GM18517 (cell line): ENCODE data around the gene TMEM220.
"Not testable (repeated sequence)": the region's sequence is repeated elsewhere in the genome, so short reads cannot be mapped to it uniquely, and the experiment has no call there.

Experiments used
- ATAC-seq: cut with Tn5 transposase; IDR thresholded peaks from one replicate; pipeline ENCODE4 v1.9.1; 2021; ENCODE audit warnings: mild to moderate bottlenecking, moderate library complexity; ENCODE audit not compliant: unreplicated experiment

Gene TMEM220

DNA sequence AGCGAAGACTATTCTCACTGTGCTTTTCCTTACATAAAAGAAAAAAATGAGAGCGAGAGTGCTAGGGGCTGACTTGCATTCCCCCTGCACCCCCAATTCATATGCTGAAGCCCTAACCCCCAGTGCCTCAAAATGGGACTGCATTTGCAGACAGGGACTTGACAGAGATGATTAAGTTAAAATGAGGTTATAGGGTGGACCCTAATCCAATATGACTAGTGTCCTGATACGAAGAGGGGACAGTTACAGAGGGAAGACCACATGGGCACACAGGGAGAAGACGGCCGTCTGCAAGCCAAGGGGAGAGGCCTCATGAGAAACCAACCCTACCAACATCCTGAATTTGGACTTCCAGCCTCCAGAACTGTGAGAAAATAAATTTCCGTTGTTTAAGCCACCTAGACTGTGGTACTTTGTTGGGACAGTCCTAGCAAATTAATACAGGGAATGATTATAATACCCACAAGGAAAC, 1.6 kb upstream of the TMEM220 start:
- ATAC-seq = no peak

DNA sequence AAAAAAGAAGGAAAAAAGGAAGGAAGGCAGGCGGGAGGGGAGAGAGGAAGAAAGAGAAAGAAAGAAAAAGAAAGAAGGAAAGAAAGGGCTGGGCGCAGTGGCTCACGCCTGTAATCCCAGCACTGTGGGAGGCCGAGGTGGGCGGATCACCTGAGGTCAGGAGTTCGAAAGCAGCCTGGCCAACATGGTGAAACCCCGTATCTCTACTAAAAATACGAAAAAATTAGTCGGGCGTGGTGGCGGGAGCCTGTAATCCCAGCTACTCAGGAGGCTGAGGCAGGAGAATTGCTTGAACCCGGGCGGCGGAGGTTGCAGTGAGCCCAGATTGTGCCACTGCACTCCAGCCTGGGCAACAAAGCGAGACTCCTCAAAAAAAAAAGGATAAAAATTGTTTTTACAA, 424 bp upstream of the TMEM220 start:
- ATAC-seq = not testable (repeated sequence)

DNA sequence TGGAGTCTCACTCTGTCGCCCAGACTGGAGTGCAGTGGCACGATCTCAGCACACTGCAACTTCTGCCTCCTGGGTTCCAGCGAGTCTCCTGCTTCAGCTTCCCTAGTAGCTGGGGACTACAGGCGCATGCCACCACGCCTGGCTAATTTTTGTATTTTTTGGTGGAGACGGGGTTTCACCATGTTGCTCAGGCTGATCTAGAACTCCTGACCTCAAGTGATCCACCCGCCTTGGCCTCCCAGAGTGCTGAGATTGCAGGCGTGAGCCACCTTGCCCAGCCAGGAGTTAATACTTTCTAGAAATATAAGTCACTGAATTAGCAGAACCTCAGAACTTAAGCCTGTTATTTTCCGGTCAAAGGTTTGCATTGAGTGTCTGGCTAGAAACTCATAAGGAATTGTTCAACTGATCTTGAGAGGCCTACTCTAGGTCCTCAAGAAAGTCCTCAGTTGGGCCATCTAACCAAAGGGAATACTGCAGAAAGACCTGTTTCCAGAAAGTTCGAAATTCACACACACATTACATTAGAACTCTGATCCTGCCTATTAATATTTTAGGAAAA, 1.4 kb downstream of the TMEM220 start:
- no peak for ATAC-seq

DNA sequence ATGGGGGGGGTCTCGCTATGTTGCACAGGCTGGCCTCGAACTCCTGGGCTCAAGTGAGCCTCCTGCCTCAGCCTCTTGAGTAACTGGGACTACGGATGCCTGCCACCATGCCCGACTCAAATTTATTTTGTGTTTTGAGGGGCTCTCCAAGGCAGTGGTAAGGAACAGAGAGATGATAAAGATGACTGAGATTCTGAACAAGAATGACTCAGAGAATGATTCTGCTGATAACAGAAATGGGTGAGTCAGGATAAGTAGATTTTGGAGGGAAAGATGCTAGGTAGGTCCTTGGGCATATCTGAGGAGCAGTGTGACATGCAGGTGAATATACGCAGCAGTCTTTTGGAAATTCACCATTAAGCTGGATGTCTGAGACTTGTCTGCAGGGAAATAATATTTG, 2.6 kb downstream of the TMEM220 start:
- no peak for ATAC-seq

- ATAC-seq = no peak
Observed at GRCh38 chr17:10726196-10726595, 3.6 kb downstream of the TMEM220 start.

- ATAC-seq = no peak
Observed at GRCh38 chr17:10725262-10725661, 4.6 kb downstream of the TMEM220 start.

DNA sequence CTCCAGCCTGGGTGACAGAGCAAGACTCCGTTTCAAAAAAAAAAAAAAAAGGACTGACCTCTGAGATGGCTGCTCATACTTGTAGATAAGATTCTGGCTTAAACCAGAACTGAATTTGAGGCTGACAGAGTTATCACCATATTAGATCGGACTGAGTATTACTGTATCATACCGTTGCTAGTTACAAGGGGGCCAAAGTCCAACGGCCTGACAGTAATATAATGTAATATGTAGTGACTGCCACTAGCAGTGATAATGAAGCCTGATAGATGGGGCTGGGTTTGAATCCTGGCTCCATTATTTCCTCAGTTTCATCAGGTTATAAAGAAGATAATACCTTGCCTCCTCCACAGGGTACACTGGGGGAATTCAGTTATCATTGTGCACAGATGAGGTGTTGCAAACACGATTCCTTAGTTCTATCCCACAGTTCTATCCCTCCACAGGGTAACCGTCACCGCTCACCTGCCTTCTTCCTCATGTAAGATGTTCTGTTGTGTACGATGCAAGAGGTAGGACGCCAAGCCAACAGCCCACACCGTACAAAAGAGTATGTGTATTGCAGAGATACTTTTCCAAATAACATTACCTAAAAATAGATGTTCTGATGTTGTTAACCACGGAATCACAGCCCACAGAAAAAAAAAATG, 5.2 kb downstream of the TMEM220 start:
- ATAC-seq = no peak

DNA sequence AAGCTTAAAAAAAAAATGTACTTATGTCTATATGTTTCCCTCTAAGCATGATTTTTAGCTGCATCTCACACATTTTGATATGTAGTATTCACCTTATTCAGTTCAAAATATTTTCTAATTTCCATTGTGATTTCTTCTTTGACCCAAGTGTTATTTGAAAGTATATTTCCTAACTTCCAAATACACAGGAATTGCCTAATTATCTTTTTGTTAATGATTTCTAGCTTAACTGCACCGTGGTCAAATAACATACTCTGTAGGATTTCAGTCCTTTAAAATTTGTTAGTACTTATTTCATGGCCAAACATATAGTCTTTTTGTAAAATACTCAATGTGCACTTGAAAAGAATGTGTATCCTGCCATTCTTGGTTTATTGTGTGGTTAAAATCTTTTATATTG, 11.3 kb downstream of the TMEM220 start:
- ATAC-seq = no peak

DNA sequence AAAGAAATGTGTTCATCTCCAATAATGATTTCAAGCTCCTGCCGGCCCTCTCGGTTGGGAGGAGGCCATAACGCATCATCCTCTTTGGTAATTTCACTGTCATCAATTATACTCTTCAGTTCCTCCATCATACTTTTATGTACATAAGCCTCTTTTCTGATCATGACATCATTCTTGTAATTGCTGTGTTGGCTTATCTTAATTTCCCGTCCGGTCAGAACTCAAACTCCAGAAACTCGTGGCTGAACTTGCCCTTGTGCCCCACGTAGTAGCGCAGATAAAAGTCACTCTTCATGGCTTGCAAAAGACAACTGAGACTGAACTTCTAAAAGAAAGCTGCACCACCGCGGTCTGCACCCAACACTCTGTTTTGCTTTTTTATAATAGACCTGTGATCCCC, 13.6 kb downstream of the TMEM220 start:
- no peak for ATAC-seq

DNA sequence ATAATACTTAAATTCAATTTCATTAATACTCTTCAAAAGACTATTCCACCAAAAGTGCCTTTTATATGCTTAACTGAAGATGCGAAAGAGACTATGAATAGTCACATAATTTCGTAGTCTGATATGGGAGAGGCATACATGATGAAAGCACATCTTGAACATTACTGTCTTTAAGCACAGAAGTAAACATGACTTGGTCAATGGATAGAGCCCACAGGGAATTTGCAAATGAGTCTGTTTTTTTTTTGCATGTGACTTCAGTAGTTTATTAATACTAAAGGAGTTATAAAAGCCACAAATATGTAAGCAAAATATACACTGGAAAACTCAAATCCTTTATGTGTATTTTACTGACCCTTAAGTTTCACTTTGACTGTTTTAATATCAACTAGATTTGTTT, 16.5 kb downstream of the TMEM220 start:
- no peak for ATAC-seq

GRCh38 chr17:10705727-10706126, 24.1 kb downstream of the TMEM220 start:
- no peak for ATAC-seq

DNA sequence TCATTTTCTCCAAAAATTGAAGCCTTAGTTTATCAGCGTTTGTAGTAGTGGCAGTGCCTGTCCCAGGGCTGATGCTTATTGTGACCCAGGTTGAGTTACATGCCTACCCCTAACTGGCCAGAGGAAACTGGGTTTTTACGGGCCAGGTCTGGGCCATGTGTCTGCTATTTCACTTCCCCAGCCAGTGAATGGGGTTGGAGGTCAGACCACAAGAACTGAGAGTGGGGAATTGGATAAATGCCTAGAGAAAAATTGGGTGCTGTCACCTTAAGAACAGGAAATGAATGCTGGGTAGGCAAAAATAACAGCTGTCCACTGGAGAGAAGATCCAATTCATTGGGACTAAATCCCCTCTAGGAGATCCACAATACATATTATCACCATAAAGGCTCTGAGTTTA, 27.2 kb downstream of the TMEM220 start:
- ATAC-seq = no peak

- no peak for ATAC-seq
Observed at GRCh38 chr17:10699856-10700255, 30.0 kb downstream of the TMEM220 start.

- ATAC-seq = no peak
Observed at GRCh38 chr17:10698096-10698818, 31.6 kb downstream of the TMEM220 start.

DNA sequence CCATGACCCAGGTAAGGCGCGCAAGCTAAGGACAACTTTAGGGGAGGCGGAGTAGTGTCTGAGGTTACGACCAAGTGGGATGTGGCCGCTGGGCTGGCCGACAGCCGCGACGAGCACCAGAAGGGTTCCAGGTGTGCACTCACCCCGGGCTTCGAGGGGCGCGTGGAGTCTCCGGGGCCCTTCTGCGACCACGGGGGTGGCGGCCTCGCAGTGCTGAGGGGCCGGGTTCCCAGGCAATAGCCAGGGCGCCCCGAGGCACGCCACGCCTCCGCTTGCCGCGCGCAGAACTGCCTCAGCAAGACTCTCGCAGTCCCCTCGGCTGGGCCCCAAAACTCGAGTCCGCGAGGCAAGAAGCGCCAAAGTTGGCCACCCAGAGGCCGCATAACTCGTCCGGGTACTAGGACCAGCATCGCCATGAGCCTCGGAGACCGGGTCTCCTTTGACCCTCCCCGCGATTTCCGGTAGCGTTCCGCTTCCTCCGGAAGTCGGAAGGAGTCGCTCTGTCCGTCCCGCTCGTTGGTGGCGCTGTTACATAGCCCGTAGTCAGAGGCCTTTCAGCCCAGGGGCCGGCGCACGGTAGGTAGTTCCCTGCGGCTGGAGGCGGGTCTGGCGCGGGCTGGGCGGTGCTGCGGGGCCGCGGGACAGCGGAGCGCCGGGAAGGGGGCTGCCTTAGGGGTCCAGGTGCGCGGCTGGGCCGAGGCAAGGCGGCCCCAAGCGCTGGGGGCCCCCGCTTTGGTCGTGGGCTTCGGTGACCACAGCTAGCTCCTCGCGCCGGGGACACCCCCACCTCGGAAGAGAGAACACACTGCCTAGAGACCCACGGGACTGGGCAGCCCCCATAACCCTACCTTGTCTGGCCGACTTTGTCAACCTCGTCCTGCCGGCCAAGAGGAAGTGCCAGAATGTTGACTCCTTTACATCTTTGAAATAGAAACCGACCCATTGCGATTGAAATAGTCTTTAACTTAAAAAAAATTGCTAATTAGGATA, 32.4 kb downstream of the TMEM220 start, which contains the start of the genes ADPRM and SCO1:
Gene ADPRM, plus strand, starts transcription at position 503 of the 990 bp plus-strand sequence. CDS start 7,333 bp downstream, outside the sequence.
Gene SCO1, minus strand, starts transcription at position 442 of the 990 bp plus-strand sequence. Its CDS starts 26 bp downstream, at position 416.
- ATAC-seq = peak; percentile 91

- ATAC-seq = not testable (repeated sequence)
Observed at GRCh38 chr17:10695875-10696407, 33.9 kb downstream of the TMEM220 start.

DNA sequence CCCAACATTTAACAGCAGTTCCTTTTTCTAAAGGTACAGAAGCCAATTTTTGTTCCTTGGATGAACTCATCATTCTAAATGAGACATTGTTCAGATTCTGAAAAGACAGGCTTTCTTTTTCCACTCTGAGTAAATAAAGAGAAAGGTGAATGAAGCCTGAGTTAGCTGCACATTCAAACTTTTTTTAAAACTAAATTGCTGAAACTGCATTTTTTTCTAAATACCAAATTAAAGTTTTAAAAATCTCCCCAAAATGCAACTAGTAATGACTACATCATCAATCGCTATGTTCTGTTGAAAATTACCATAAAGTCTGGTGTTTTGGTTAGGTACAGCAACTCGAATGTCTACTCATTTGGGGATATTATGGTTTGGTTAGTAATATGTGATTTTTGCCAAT, 42.3 kb downstream of the TMEM220 start:
- ATAC-seq = no peak

- no peak for ATAC-seq
Observed at GRCh38 chr17:10683853-10684252, 46.0 kb downstream of the TMEM220 start.

GRCh38 chr17:10681866-10682446, 47.9 kb downstream of the TMEM220 start:
- ATAC-seq = no peak

GRCh38 chr17:10674704-10675103, 55.1 kb downstream of the TMEM220 start:
- no peak for ATAC-seq
